ENCODE data around the gene IFFO2. TPM values are rescaled to one million over a fixed set of nuclear protein-coding genes. Genes with fewer than 3 reads are reported as not detected.

The IFFO2 gene
- total and polyA plus RNA-seq, 2 of the 13 experiments (the other 11 are each of a cell fraction or from before 2014, with no cell fraction given) = 7.3 to 16.7 TPM

GRCh38 chr1:18913065-18913835 lies 43.2 kb downstream of the IFFO2 start (continued):
- TF ChIP-seq HBP1 (CRISPR knock-in tag; IDR thresholded peaks at IDR 0.05; ENCODE audit: low read depth) = no peak
- TF ChIP-seq ZMAT3 (CRISPR knock-in tag; conservative IDR thresholded peaks at IDR 0.05) = 0 out of 2 replicates have a peak, but pooled peaks have one; percentile 47
- TF ChIP-seq TSC22D2 (CRISPR knock-in tag; IDR thresholded peaks at IDR 0.05; ENCODE audit: borderline replicate concordance) = no peak
- TF ChIP-seq ZNF501 (CRISPR knock-in tag; IDR thresholded peaks at IDR 0.05) = 0 out of 2 replicates have a peak, but pooled peaks have one; percentile 24
- TF ChIP-seq THAP9 (CRISPR knock-in tag; IDR thresholded peaks at IDR 0.05; ENCODE audit: borderline replicate concordance) = peak; percentile 54; the same call in 1 of the 2 replicates
- TF ChIP-seq KLF6 (CRISPR knock-in tag; IDR thresholded peaks at IDR 0.05) = no peak
- no peak for TF ChIP-seq SIX4 (CRISPR knock-in tag; IDR thresholded peaks at IDR 0.05)
- no peak for TF ChIP-seq ZNF383 (CRISPR knock-in tag; IDR thresholded peaks at IDR 0.05; ENCODE audit: borderline replicate concordance)
- TF ChIP-seq ZNF790 (CRISPR knock-in tag; IDR thresholded peaks at IDR 0.05; ENCODE audit: borderline replicate concordance) = no peak
- 0 out of 2 replicates have a peak, but pooled peaks have one; percentile 39 for TF ChIP-seq ZSCAN31 (CRISPR knock-in tag; IDR thresholded peaks at IDR 0.05; ENCODE audit: low read depth)
- TF ChIP-seq ZNF460 (CRISPR knock-in tag; IDR thresholded peaks at IDR 0.05; ENCODE audit: borderline replicate concordance) = no peak
- TF ChIP-seq ZNF652 (CRISPR knock-in tag; IDR thresholded peaks at IDR 0.05; ENCODE audit: borderline replicate concordance, low read depth) = no peak
- peak; percentile 39; the same call in 1 of the 2 replicates for TF ChIP-seq ZBTB38 (CRISPR knock-in tag; IDR thresholded peaks at IDR 0.05)
- TF ChIP-seq FOXA1 (IDR thresholded peaks at IDR 0.05) = no peak
- no peak for TF ChIP-seq FOXA1 (CRISPR knock-in tag; IDR thresholded peaks at IDR 0.05)
- 0 out of 2 replicates have a peak, but pooled peaks have one; percentile 51 for TF ChIP-seq SPEN (CRISPR knock-in tag; IDR thresholded peaks at IDR 0.05; ENCODE audit: low read depth)
- TF ChIP-seq SMAD9 (CRISPR knock-in tag; IDR thresholded peaks at IDR 0.05) = no peak
- TF ChIP-seq, protein P1, sequence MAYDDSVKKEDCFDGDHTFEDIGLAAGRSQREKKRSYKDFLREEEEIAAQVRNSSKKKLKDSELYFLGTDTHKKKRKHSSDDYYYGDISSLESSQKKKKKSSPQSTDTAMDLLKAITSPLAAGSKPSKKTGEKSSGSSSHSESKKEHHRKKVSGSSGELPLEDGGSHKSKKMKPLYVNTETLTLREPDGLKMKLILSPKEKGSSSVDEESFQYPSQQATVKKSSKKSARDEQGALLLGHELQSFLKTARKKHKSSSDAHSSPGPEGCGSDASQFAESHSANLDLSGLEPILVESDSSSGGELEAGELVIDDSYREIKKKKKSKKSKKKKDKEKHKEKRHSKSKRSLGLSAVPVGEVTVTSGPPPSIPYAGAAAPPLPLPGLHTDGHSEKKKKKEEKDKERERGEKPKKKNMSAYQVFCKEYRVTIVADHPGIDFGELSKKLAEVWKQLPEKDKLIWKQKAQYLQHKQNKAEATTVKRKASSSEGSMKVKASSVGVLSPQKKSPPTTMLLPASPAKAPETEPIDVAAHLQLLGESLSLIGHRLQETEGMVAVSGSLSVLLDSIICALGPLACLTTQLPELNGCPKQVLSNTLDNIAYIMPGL (CRISPR knock-in tag; IDR thresholded peaks at IDR 0.05; ENCODE audit: borderline replicate concordance in 1 of 2, low read depth in 1 of 2) = peak; percentile 76 to 83; a peak in 3 of 4 replicates
- TF ChIP-seq PHF8 (CRISPR knock-in tag; IDR thresholded peaks at IDR 0.05) = peak; percentile 35; the same call in 1 of the 2 replicates
- TF ChIP-seq TCF12 (IDR thresholded peaks at IDR 0.05) = no peak
- no peak for TF ChIP-seq TCF12 (CRISPR knock-in tag; IDR thresholded peaks at IDR 0.05)
- TF ChIP-seq BRCA1 (CRISPR knock-in tag; IDR thresholded peaks at IDR 0.05) = 0 out of 2 replicates have a peak, but pooled peaks have one; percentile 51
- TF ChIP-seq ZSCAN12 (CRISPR knock-in tag; IDR thresholded peaks at IDR 0.05) = no peak
- TF ChIP-seq SMARCE1 (IDR thresholded peaks at IDR 0.05; ENCODE audit: borderline replicate concordance) = no peak
